GM06990 (cell line): ENCODE results near the gene CAMK2N1.
"Not testable (repeated sequence)": the region's sequence is repeated elsewhere in the genome, so short reads cannot be mapped to it uniquely, and the experiment has no call there.

Experiments
- DNase-seq: peaks from one replicate; pipeline ENCODE4 v3.0.0-alpha.2; 2011; ENCODE audit not compliant: insufficient read length; ENCODE audit errors: extremely low read depth
- H3K27me3 ChIP-seq: replicated peaks from 2 replicates; pipeline ENCODE4 v1.6.0; 2011; ENCODE audit warnings: low read length; ENCODE audit not compliant: control insufficient read depth, insufficient read depth
- H3K36me3 ChIP-seq: 2 replicates; pipeline ENCODE4 v1.5.1; 2011; ENCODE audit warnings: low read length; ENCODE audit not compliant: control insufficient read depth, insufficient read depth
- H3K4me3 ChIP-seq: replicated peaks from 2 replicates; pipeline ENCODE4 v1.5.1; 2011; ENCODE audit warnings: low read depth, mild to moderate bottlenecking, control low read depth, low read length
- CTCF ChIP-seq: IDR thresholded peaks from 2 replicates; pipeline ENCODE4 v1.5.1; 2011; ENCODE audit warnings: low read length, control low read depth, mild to moderate bottlenecking, inconsistent platforms; ENCODE audit not compliant: insufficient read depth, poor library complexity, severe bottlenecking

The CAMK2N1 gene

GRCh38 chr1:20528221-20528620 is 42.2 kb upstream of the CAMK2N1 start:
- no peak overlapping the region for H3K4me3 ChIP-seq
- H3K27me3 ChIP-seq: peaks cover 2% of the 10 kb centered on the region
- no peak for TF ChIP-seq CTCF
- no peaks in the 10 kb centered on the region for H3K36me3 ChIP-seq
- no peak for DNase-seq

GRCh38 chr1:20526267-20526666 is 40.3 kb upstream of the CAMK2N1 start:
- DNase-seq: no peak
- Histone ChIP-seq H3K27me3 (no peaks in the 10 kb centered on the region; the same call in 1 of the 2 replicates), H3K36me3 (no peaks in the 10 kb centered on the region), H3K4me3 (no peak overlapping the region)
- no peak for TF ChIP-seq CTCF

GRCh38 chr1:20521960-20522861 is 36.2 kb upstream of the CAMK2N1 start:
- H3K36me3 ChIP-seq: no peaks in the 10 kb centered on the region
- peak; percentile 94 for TF ChIP-seq CTCF
- H3K27me3 ChIP-seq: no peaks in the 10 kb centered on the region
- DNase-seq: peak; percentile 18
- no peak overlapping the region for H3K4me3 ChIP-seq

GRCh38 chr1:20519609-20520262 is 33.7 kb upstream of the CAMK2N1 start:
- not testable (repeated sequence) for DNase-seq, H3K36me3 ChIP-seq, H3K4me3 ChIP-seq, H3K27me3 ChIP-seq

- Histone ChIP-seq H3K27me3 (no peaks in the 10 kb centered on the region), H3K4me3 (no peak overlapping the region), H3K36me3 (no peaks in the 10 kb centered on the region)
- no peak for TF ChIP-seq CTCF
- no peak for DNase-seq
Observed at GRCh38 chr1:20511518-20512428, 25.8 kb upstream of the CAMK2N1 start.
